Neural progenitor cell (in vitro differentiated cells): ENCODE data around the gene SLC43A2. TPM values are rescaled to one million over a fixed set of nuclear protein-coding genes. Genes with fewer than 3 reads are reported as not detected.
"Not testable (repeated sequence)": the region's sequence is repeated elsewhere in the genome, so short reads cannot be mapped to it uniquely, and the experiment has no call there.

Source experiments
- DNase-seq: peaks from one replicate; pipeline ENCODE4 v3.0.0-alpha.2; 2016; ENCODE audit warnings: low spot score
- H2AFZ ChIP-seq: fragments of 200-600 bp; sonication (generic); replicated peaks from 2 replicates; pipeline ENCODE4 v1.6.1; 2016; ENCODE audit warnings: antibody characterized with exemption
- H3F3A ChIP-seq: fragments of 200-600 bp; sonication (generic); 2 replicates; pipeline ENCODE4 v1.6.1; 2016; ENCODE audit warnings: antibody characterized with exemption, low read depth
- H3K27ac ChIP-seq: fragments of 200-600 bp; sonication (generic); 2 replicates; pipeline ENCODE4 v1.5.1; 2016; ENCODE audit warnings: mild to moderate bottlenecking
- H3K27me3 ChIP-seq: fragments of 200-600 bp; sonication (generic); 2 replicates; pipeline ENCODE4 v1.6.1; 2016; ENCODE audit warnings: mild to moderate bottlenecking, moderate library complexity
- H3K36me3 ChIP-seq: fragments of 200-600 bp; sonication (generic); 2 replicates; pipeline ENCODE4 v1.5.1; 2016
- H3K4me1 ChIP-seq: fragments of 200-600 bp; sonication (generic); 2 replicates; pipeline ENCODE4 v1.6.1; 2016; ENCODE audit warnings: mixed run types
- H3K4me2 ChIP-seq: fragments of 200-600 bp; sonication (generic); 2 replicates; pipeline ENCODE4 v1.6.1; 2016
- H3K4me3 ChIP-seq: fragments of 200-600 bp; sonication (generic); 2 replicates; pipeline ENCODE4 v1.5.1; 2016
- H3K79me2 ChIP-seq: fragments of 200-600 bp; sonication (generic); 2 replicates; pipeline ENCODE4 v1.6.1; 2016; ENCODE audit warnings: low read depth
- H3K9ac ChIP-seq: fragments of 200-600 bp; sonication (generic); 2 replicates; pipeline ENCODE4 v1.6.1; 2016
- H3K9me3 ChIP-seq: fragments of 200-600 bp; sonication (generic); 2 replicates; pipeline ENCODE4 v1.5.1; 2016; ENCODE audit warnings: low read depth
- H4K20me1 ChIP-seq: fragments of 200-600 bp; sonication (generic); 2 replicates; pipeline ENCODE4 v1.6.1; 2016; ENCODE audit warnings: low read depth
- H3K27ac Mint-ChIP-seq: 3 replicates; pipeline ENCODE4 v1.8.0; 2021; ENCODE audit warnings: mixed read lengths
- H3K27me3 Mint-ChIP-seq: 2 replicates; pipeline ENCODE4 v1.8.0; 2022; ENCODE audit warnings: low read depth, mild to moderate bottlenecking, inconsistent platforms, moderate library complexity, mixed read lengths; ENCODE audit not compliant: insufficient read depth
- H3K36me3 Mint-ChIP-seq: 3 replicates; pipeline ENCODE4 v1.8.0; 2021; ENCODE audit warnings: mixed read lengths
- H3K4me1 Mint-ChIP-seq: 3 replicates; pipeline ENCODE4 v1.8.0; 2021; ENCODE audit warnings: mixed read lengths
- H3K4me3 Mint-ChIP-seq: 3 replicates; pipeline ENCODE4 v1.8.0; 2021; ENCODE audit warnings: mild to moderate bottlenecking, moderate library complexity, mixed read lengths
- H3K9me3 Mint-ChIP-seq: 3 replicates; pipeline ENCODE4 v1.8.0; 2020; ENCODE audit warnings: mixed read lengths
- EZH2 ChIP-seq: fragments of 200-600 bp; sonication (generic); IDR thresholded peaks from 2 replicates; pipeline ENCODE4 v1.6.1; 2017; ENCODE audit warnings: antibody characterized with exemption, mild to moderate bottlenecking, moderate library complexity
- EZH2phosphoT487 ChIP-seq: fragments of 200-600 bp; sonication (generic); IDR thresholded peaks from 2 replicates; pipeline ENCODE4 v1.6.1; 2017; ENCODE audit warnings: antibody characterized with exemption
- total RNA-seq: library from RNA; depleted of rRNA; stranded (reverse); fragments of >200 nt; gene quantifications from 2 replicates; pipeline ENCODE4 v1.2.3, GENCODE V29; 2015; ENCODE audit warnings: low replicate concordance
- TF ChIP-seq, protein P1 (sequence below): fragments of 200-600 bp; sonication (generic); IDR thresholded peaks from 2 replicates; pipeline ENCODE4 v1.5.1; 2017; ENCODE audit warnings: antibody characterized with exemption, mild to moderate bottlenecking

The SLC43A2 gene
- total RNA-seq, 1 donor from 2014 or later: 6.8 TPM

DNA sequence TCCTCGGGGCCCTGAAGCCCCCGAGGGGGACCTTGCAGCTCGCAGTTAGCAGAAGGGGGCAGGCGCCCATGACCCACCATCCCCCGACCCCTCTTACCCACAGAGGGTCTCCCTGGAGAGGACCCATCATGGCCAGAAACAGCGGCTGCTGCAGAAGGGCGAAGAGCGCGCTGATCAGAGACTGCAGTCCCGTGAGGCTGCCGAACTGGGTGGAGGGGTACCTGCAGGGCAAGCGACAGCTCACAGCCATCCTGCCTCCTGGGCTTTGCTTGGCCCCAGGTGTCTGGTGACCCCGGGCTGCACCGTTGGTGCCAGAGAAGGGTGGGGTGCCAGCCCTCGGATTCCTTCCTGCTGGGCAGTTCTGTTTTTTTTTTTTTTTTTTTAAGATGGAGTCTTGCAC lies 52.1 kb downstream of the SLC43A2 start:
- Mint-ChIP-seq H3K4me1 (peaks cover 7% of the 10 kb centered on the region), H3K27ac (no peak overlapping the region), H3K36me3 (no peaks in the 10 kb centered on the region)

DNA sequence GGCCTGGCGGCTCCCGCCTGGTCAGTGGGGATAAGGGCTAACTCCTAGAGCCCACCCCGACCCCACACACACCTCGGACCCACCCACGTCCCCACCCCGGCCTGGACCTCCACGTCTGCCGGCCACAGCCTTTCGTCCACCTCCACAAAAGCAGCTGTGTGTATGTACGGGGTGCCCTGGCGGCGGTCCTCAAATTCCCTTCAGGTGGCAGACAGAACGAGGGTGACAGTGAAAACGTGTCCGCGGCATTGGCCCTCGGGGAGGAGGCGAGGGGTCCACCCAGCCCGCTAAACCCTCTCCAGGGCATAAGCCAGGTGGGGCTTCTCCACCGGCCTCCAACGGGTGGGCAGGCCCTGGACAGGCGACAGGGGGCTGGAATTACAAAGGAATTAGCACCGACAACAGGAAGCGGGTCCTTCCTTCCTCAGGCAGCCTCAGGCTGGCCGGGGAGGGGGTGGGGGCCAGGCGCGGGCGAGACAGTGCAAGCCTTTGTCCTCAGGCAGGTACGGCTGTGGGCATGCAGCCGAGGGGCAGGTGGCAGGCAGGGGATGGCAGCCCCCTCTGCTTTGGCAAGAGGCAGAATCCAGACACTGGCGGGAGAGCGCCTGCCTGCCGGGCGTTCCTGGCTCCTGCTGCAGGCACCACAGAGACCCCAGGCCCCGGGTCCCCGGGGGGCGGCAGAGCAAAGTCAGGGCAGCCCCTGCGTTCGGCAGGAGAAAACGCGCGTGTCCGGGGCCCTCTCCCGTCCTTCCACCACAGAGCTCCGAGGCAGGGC lies 53.8 kb downstream of the SLC43A2 start:
- no peaks in the 10 kb centered on the region for H3K79me2 ChIP-seq
- no peak overlapping the region for H3K27ac ChIP-seq
- H3K4me3 Mint-ChIP-seq: no peak overlapping the region
- H3K27me3 Mint-ChIP-seq: peaks cover 2% of the 10 kb centered on the region
- peaks cover 6% of the 10 kb centered on the region for H3K4me1 ChIP-seq
- H3K9ac ChIP-seq: no peak overlapping the region
- no peaks in the 10 kb centered on the region for H3K9me3 Mint-ChIP-seq
- H4K20me1 ChIP-seq: no peaks in the 10 kb centered on the region
- H3K27me3 ChIP-seq: no peaks in the 10 kb centered on the region
- peaks cover 6% of the 10 kb centered on the region for H3F3A ChIP-seq
- no peak overlapping the region for H3K27ac Mint-ChIP-seq
- no peaks in the 10 kb centered on the region for H3K36me3 ChIP-seq
- no peak overlapping the region for H3K4me2 ChIP-seq
- H3K36me3 Mint-ChIP-seq: no peaks in the 10 kb centered on the region
- H2AFZ ChIP-seq: no peak overlapping the region
- H3K9me3 ChIP-seq: no peaks in the 10 kb centered on the region
- no peak for DNase-seq
- H3K4me3 ChIP-seq: no peak overlapping the region
- H3K4me1 Mint-ChIP-seq: peaks cover 7% of the 10 kb centered on the region
- TF ChIP-seq EZH2phosphoT487 (no peak), EZH2 (no peak)
- TF ChIP-seq, protein P1, sequence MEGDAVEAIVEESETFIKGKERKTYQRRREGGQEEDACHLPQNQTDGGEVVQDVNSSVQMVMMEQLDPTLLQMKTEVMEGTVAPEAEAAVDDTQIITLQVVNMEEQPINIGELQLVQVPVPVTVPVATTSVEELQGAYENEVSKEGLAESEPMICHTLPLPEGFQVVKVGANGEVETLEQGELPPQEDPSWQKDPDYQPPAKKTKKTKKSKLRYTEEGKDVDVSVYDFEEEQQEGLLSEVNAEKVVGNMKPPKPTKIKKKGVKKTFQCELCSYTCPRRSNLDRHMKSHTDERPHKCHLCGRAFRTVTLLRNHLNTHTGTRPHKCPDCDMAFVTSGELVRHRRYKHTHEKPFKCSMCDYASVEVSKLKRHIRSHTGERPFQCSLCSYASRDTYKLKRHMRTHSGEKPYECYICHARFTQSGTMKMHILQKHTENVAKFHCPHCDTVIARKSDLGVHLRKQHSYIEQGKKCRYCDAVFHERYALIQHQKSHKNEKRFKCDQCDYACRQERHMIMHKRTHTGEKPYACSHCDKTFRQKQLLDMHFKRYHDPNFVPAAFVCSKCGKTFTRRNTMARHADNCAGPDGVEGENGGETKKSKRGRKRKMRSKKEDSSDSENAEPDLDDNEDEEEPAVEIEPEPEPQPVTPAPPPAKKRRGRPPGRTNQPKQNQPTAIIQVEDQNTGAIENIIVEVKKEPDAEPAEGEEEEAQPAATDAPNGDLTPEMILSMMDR: no peak

More for the DNA sequence above, 52.1 kb downstream of the SLC43A2 start:
- DNase-seq: no peak
- H3K9me3 ChIP-seq: no peaks in the 10 kb centered on the region
- no peak overlapping the region for H3K4me3 ChIP-seq
- no peaks in the 10 kb centered on the region for H3K27me3 ChIP-seq
- H3K9me3 Mint-ChIP-seq: no peaks in the 10 kb centered on the region
- H3K27ac ChIP-seq: no peak overlapping the region
- H3K4me3 Mint-ChIP-seq: no peak overlapping the region
- H3K79me2 ChIP-seq: no peaks in the 10 kb centered on the region
- H3K36me3 ChIP-seq: no peaks in the 10 kb centered on the region
- no peaks in the 10 kb centered on the region for H3K27me3 Mint-ChIP-seq
- peaks cover 6% of the 10 kb centered on the region for H3F3A ChIP-seq
- TF ChIP-seq EZH2 (no peak), EZH2phosphoT487 (no peak)
- TF ChIP-seq, protein P1: no peak
- no peak overlapping the region for H3K9ac ChIP-seq
- no peaks in the 10 kb centered on the region for H4K20me1 ChIP-seq
- H2AFZ ChIP-seq: no peak overlapping the region
- H3K4me2 ChIP-seq: no peak overlapping the region
- H3K4me1 ChIP-seq: peaks cover 6% of the 10 kb centered on the region

DNA sequence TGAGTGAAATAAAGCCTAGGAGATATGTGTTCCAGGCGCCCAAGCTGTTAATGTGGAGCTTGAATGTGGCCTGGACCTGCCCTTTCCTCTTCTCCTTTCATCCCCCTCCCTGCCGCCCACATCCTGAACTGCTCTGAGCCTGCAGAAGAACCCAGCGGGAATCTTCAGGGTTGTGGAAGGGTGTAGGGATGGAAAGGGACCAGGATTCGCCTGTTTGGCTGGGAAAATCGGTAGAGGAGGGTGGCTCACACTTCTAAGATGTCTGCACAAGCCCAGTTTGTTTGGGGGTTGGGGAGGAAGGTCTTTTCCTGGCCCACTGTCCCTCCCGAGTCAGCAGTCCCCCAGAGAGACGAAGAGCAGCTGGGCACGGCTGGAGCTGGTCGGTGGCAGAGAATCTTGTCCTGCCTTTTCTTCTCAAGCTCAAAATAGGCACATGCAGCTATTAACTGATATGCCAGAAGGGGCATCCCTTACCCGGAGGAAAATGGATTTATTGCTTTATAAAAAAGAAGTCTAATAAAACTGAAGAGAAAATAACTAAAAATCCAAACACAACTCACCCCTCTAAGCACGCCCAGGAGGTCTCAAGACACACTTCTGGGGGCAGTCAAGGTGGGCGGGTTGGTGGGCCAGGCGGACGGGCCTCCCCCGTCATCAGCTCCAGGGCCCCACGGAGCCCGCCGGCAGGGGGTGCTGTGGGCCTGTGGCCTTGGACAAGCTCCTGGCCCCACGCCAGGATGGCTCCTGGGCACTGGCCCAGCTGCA lies 54.5 kb downstream of the SLC43A2 start:
- Histone ChIP-seq H3K9ac (no peak overlapping the region), H3F3A (peaks cover 6% of the 10 kb centered on the region), H3K79me2 (no peaks in the 10 kb centered on the region), H3K4me2 (no peak overlapping the region), H3K27ac (no peak overlapping the region), H3K4me3 (no peak overlapping the region), H3K36me3 (no peaks in the 10 kb centered on the region), H3K4me1 (peaks cover 6% of the 10 kb centered on the region), H2AFZ (no peak overlapping the region), H3K27me3 (no peaks in the 10 kb centered on the region), H3K9me3 (no peaks in the 10 kb centered on the region), H4K20me1 (no peaks in the 10 kb centered on the region)
- Mint-ChIP-seq H3K4me3 (no peak overlapping the region), H3K27ac (peak overlapping the region; percentile 53), H3K4me1 (peaks cover 11% of the 10 kb centered on the region), H3K27me3 (peaks cover 2% of the 10 kb centered on the region), H3K9me3 (peaks cover 2% of the 10 kb centered on the region), H3K36me3 (no peaks in the 10 kb centered on the region)
- TF ChIP-seq EZH2phosphoT487 (no peak), EZH2 (no peak)
- TF ChIP-seq, protein P1: peak; percentile 79
- DNase-seq: peak; percentile 85

DNA sequence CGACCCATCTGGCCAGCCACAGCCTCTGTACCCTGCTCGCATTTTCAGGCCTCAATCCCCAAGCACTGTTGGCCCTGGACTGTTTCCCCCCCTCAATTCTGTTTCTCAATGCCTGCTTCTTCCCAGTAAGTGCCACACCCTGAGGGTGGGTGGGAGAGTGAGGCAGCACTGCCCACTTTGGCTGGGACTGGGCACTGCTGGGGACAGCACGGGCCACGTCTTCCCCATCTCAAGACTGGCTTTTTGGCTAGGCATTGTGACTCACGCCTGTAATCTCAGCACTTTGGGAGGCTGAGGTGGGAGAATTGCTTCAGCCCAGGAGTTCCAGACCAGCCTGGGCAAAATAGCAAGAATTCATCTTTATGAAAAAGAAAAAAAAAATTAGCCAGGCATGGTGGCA lies 56.0 kb downstream of the SLC43A2 start:
- H3K4me2 ChIP-seq, H3K79me2 ChIP-seq, H3K4me1 ChIP-seq, DNase-seq, H3K9ac ChIP-seq, H3K27me3 ChIP-seq, H3K27ac ChIP-seq, H3F3A ChIP-seq, H3K36me3 ChIP-seq, H3K36me3 Mint-ChIP-seq, H3K4me3 ChIP-seq, H3K27me3 Mint-ChIP-seq, H3K9me3 ChIP-seq, H3K4me3 Mint-ChIP-seq, H4K20me1 ChIP-seq, H2AFZ ChIP-seq, H3K9me3 Mint-ChIP-seq: not testable (repeated sequence)
- Mint-ChIP-seq H3K4me1 (peaks cover 11% of the 10 kb centered on the region), H3K27ac (peak overlapping the region; percentile 69)
